SKM-1 (cell line): Measurements from ENCODE around the gene UBE2E2.

ENCODE experiments used
- DNase-seq: peaks from one replicate; lab custom pipeline; 2025; ENCODE audit not compliant: unreplicated experiment; lab: John Stamatoyannopoulos, UW

Gene UBE2E2

DNA sequence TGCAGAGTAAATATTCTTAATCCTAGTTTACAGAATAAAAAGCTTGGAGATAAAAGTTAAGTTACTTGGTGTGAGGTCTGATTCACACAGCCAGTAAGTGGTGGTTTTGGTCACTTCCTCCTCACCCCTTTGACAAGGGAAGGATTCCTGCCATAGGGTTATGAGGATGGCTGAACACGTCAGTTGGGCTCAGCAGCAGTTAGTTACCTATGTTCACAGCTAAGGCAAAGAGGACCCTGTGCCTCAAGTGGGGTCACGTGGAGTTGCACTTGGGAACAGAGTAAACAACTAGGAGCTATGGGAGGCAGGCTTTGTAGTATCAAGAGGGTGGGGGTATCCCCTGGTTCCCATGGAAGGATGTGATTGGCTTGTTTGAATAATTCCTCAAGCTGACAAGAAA lies 232.2 kb downstream of the UBE2E2 start:
- no peak for DNase-seq

DNA sequence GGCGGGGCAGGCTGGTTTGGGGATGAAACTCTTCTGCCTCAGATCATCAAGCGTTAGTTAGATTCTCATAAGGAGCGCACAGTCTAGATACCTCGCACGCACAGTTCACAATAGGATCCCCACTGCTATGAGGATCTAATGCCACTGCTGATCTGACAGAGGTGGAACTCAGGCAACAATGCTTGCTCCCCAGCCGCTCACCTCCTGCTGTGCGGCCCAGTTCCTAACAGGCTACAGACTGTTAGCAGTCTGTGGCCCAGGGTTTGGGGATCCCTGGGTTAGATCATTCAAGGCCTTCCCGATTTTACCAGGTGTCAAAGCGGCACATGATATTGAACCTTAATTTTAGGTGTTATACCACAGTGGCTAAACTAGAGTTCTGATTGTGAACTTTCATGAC lies 232.8 kb downstream of the UBE2E2 start:
- DNase-seq, result no peak

DNA sequence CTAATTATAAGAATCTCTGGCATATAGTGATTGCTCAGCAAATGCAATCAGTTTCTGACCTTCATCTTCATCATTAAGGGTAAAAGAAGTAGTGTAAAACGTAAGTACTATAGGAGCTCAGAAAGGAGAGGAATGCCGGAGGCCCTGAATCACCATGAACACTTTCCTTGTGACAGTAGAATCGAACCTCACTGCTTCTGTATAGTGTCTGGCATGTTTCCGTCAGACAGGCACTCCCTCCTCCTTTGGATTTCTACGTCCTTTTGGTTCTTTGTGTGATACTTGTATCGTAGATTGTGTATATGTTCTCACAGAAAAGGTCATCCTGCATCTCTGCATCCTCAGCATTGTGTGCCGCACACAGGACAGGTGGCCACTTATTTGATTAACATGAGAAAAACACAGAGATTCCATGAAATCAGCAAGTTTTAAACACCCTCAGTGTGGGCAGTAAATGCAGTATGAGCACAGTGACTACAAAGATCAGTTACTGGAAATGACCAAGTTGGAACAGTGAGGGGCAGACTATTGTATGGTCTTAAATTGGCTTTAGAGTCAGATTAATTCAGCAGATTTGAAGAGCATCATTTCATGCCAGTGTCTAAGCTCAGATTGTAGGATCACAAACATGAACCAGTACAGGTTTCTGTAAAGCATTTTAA lies 234.5 kb downstream of the UBE2E2 start:
- no peak for DNase-seq

DNA sequence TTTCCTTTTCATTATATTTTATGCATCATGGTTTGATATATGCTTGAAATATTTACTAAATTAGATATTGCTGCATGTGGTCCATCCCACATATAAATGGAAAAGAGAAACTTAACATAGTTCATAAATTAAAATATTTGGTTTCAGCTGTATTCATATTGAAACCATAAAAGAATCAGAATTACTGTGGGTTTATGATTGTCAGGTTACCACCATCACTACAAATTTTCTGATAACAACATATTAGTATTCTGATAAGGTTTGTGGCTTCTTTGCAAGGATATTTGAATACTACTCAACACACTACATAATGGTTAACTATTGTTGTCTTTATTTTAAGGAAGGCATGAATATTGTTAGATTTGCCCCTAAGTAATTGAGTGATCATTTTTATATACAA lies 235.5 kb downstream of the UBE2E2 start:
- no peak for DNase-seq

DNA sequence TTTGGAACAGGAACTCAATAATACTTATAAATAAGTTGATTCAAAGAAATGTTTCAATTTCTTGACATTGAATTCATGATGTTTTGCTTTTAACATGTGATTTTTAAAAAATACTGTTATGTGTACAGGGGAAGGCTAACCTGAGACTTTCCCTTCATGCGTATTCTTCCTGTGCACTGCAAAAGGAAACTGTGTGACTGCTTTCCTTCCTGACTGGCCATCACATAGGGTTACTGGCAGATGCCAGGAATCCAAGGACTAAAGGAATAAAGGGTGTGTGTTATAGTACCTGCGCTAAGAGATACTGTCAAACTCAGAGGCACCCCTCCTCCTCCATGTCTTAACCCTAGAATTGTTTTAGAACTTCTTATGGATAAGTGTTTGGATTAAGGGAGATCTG lies 236.0 kb downstream of the UBE2E2 start:
- no peak for DNase-seq

DNA sequence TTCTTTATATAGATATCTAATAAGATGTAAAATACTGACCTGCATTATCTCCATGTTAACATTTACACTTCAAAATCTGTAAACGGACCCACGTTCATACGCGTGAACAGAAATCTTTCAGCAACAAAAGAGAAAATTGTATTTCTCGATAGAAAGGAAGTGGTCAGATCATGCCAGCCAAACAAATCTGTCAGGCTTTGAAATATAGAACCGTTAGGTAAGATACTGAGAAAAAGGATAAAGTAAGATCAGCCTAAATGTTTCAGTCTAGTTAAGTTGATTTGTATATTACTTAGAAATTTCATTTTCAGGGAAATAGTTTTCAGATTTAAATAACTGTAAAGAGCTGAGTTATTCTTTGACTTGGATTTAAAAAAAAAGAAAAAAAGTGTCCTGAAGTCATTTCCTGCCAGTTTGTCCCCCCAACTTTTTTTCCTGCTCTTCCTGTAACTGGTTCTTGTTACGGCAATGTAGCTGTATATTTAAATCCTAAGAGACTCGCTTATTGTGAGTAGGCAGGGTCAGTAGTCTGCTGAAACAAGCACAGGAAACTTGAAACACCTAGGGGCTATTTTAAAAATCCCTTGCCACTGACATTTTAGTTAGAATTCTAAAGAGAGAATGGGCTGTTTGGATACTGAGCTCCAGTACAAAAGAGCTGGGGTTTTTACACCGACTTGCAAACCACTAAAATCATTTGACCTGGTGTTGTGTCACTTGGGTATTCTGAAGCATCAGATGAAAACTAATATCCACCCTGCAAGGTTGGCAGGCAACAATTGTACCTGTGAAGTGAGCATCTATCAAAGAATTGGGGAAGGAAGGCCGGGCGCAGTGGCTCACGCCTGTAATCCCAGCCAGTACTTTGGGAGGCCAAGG lies 237.5 kb downstream of the UBE2E2 start:
- DNase-seq, result no peak

DNA sequence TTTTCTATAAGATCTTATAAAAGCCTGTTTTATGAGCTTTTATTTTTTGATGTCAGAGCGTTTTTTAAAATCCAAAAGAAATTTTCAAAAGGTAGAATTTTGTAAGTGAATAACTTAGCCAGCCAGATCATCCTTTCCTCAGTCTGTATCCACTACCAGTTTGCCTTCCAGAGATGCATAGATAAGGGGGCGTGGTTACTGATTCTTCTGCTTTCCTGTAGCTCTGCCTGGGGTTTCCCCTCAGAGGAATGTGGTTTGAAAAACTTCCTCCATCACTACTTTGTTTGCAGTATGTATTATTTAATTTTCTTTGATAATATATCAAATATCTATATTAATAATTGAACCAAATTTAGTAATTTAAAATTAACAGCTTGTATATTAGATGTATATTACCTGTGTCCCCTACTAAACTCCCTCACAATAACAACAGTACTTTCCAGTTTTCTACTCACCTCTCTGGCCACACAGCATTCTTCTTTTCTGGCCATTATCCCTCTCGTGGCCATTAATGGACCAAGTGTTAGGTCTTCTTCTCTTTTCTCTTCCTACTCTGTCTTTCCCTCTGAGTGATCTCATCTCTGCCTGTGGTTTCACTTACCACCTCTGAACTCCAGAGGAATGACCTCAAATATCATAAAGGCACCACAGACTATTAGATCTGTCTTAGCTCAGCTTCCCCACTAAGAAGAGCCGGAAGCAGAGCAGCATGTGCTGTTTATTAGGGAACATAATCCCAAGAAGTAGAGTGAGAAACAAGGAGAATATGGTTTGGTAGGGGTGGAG lies 239.7 kb downstream of the UBE2E2 start:
- peak; percentile 40 for DNase-seq

DNA sequence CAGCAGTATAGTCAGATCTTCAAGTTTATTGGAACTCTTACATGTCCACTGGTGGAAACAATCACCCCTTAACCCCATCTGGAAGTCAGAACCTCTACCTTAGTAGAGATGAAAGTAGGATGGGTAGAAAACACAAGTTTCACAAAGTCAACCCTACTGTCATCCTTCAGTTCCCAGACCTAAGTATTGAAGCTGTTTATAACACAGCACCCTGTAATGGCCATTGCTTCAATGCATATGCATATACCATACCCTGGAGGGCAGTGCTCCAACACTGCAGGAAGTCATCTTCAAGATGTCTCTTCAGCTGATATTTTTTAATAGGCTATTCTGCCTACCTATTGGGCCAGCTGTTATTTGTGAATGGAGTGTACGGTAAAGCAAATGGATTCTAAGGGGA lies 241.3 kb downstream of the UBE2E2 start:
- no peak for DNase-seq

DNA sequence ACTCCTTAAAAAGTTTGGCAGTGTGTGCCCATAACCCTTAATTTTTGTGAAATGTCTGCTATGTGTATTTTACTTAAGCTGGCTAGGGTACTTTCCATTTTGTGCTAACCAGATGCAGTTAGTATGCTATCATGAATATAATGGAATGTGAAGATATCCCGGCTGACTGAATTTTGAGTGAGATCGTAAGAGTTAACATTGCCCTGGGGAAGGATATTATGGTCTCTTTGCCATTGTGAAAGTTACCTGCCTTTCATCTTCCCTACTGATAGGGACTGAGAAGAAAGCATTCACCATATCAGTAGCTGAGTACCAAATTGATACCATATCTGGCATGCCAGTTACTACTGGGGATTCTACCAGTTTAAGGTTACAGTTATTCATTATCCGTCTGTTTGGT lies 243.2 kb downstream of the UBE2E2 start:
- DNase-seq, result no peak

DNA sequence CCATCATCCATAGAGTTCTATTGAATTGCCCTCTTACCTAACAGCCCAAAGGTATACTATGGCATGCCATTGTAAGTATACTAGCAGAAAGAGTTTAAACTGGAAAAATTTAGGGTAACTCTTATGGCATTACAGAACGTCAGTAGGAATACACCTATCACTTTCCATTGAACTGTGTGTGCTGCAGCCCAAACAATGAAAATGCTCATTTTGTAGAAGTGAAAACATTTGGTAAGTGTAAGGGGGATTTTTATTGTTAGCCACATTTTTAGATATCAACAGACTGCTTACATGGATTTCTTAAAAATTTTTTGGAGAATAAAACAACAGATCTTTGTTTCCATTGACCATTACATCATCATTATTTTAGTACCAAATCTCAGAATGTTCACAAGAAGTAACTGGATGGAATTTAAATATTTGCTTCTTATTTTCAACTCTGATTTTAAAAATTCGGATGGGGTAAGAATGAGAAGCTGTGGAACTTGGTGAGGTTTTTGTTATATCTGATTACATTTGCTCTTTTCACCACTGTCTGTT lies 245.9 kb downstream of the UBE2E2 start:
- DNase-seq, result no peak

DNA sequence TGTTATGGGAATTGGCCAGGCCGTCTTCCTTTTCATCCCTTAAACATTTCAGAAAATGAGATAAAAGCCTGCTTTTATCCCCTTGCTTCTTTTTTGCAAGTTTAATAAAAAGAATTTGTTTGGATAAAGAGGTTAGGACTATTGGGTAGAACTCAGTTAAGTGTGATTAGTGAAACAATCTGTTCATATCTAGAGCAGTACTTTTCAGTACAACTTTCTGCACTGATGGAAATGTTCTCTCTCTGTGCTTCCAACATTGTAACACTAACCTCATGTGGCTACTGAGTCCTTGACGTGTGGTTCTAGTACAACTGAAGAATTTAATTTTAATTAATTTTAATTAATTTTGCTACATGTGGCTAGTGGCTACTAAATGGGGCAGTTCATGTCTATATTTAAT lies 246.9 kb downstream of the UBE2E2 start:
- no peak for DNase-seq

DNA sequence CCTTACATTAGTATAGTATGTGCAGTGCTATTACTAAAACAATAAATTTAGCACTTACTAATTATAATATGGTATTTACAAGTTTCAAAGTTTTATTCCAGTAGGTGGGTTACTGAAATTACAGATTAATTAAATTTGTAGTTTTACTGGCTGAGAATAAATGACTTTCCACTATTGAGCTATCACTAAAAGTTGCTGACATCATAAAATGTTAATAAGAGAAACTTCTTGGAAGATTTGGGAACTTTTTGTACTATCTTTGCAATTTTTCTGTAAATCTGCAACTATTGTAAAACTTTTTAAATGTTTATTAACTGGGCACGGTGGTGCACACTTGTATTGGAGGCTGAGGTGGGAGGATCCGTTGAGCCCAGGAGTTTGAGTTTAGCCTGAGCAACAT lies 247.7 kb downstream of the UBE2E2 start:
- no peak for DNase-seq

DNA sequence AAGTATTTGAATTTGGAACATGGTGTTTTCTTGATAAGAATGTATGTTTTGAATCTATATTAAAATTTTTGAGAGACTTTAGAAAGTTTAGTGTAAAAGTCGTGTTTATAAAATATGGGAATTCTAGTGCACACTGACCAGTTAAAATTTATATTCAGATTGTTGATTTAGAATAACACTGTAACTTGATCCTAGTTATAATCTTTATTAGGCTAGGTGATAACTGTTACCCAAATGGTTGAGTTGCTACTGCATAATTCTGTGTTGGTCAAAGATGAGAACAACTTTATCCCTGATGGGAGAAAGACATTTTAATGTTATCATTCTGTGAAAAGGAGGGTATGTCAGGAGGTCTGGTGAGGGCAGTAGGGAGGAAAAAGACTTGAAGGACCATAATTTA lies 249.3 kb downstream of the UBE2E2 start:
- no peak for DNase-seq

DNA sequence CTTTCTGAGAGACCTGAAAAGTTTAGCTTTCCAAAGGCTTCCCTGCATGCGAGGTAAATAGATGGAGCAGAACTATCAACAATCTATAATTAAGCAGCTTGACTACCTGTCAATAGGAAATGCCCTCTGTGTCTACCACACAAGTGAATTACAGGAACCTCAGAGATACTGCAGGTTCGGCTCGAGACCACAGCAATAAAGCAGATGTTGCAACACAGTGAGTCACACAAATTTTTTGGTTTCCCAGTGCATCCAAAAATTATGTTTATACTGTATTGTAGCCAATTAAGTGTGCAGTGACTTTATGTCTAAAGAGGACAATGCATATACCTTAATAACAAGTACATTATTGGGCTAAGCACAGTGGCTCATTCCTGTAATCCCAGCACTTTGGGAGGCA lies 252.0 kb downstream of the UBE2E2 start:
- no peak for DNase-seq

DNA sequence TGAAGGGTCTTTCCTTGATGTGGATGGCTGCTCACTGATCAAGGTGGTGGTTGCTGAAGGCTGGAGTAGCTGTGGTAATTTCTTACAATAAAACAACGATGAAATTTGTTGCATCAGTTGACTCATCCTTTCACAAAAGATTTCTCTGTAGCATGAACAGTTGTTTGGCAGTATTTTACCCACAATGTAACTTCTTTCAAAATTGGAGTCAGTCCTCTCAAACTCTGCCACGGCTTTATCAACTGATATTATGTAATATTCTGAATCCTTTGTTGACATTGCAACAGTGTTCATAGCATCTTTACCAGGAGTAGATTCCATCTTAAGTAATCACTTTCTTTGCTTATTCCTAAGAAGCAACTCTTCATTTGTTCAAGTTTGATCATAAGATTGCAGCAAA lies 252.6 kb downstream of the UBE2E2 start:
- DNase-seq, result no peak

DNA sequence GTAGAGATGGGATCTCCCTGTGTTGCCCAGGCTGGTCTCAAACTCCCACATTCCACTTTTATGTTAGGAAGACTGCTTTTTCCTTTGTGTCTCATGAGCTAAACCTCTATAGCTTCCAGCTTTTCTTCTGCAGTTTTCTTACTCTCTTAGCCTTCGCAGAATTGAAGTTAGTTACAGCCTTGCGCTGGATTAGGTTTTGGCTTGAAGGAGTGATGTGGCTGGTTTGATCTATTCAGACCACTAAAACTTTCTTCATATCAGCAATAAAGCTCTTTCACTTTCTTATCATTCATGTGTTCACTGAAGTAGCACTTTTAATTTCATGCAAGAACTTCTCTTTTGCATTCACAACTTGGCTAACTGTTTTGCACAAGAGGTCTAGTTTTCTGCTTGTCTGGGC lies 254.6 kb downstream of the UBE2E2 start:
- DNase-seq, result no peak

DNA sequence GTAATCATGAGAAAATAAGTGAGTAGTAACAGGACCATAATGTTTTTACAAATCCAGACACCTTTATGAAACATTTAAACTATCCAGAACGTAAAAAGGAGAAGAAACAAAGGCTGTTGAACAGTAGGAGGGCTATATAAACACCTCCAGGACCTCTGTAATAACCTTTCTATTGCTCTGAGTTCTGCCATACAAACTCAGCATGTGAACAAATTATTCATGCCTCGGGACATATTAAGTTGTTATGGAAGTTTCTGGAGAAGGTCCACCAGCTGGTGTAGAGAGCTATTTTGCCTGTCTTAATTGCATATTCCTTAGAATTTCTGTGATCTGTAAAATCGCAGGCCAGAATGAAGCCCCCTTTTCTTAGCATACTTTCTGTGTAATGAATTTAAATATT lies 256.3 kb downstream of the UBE2E2 start:
- DNase-seq, result no peak

DNA sequence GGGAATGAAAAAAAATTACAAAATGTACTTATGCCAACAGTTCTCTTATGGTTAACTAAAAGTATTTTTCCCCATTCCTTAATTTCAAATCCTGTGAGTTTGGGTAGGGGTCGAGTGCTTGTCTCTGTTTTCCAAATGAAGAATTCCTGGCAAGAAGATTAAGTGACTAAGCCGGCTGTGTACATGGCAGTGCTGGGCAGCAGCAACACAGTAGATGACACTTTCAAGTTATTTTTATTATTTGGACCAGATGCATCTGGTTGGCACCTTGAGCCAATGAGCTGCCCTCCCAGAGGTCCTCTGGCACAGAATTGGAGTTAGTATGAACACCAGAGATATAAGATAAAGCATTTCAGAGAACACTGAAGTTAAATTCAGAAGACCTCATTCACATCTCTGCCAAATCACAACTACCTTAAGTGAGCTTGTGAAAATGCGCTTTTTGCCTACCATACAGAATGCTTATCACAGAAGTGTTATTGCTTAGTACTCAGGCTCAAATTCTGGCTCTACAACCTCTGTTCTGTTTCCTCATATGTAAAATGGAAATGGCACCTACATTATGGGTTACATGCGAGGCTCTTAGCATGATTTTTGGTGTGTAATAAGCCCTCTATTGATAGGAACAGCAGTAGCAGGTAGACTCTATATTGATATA lies 256.9 kb downstream of the UBE2E2 start:
- DNase-seq, result no peak

DNA sequence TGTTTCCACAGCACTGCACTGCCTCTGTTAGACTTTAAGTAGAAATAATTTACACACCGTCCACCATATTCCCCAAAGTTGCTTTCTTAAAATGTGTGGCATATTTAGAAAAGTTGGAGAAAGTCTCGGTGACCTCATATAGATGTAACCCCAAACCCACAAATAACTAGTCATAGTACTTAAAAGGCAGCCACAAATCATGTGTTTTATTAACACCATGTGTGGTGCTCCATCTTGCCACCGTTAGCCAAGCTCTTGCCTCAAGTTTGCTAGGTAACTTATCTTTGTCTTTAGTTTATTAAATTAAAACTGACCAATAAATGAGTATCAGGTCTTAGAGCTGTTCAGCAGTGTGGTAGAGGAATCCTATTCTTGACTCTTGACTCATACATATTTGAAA lies 257.9 kb downstream of the UBE2E2 start:
- no peak for DNase-seq

DNA sequence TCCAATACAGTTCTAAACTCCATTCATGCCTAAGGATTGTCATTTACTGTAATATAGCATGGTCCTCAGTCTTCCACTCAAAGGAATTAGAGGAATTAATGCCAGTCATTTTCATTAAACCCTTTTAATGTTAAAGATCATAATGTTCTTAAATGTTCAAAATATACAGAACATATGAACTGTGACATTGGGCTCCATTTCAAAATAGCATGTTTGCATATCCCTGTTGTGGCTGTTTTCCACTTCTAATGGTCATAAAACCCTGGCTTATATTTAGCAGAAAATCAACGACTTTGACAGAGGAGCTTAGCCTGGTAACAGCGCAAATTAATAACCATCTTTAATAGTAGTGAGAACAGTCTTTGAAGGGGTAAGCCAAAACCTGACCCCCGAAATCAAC lies 260.7 kb downstream of the UBE2E2 start:
- no peak for DNase-seq

DNA sequence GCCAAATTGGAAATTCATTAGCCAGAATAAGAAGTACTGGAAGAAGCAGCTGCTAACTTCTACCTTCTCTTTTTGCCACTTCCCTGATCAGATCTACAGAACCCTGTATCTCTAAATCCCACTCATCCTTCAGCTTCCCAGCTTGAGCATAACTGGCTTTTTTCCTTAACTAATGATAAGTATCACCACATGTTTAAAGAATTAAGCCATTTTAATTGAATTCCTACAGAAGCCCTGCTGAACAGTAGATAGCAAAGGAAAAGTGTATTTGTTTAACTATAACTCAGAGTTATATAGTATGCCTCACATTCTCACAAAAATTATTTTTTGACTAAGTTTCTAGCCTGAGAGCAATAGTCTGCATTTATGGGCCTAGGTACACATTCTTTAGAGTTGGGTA lies 262.4 kb downstream of the UBE2E2 start:
- no peak for DNase-seq
